ENCODE data around the gene CNIH4. TPM values are rescaled to one million over a fixed set of nuclear protein-coding genes. Genes with fewer than 3 reads are reported as not detected.

Gene CNIH4
- total and polyA plus RNA-seq, 9 donors: 24.6 to 51.8 (median 37.5) TPM

DNA sequence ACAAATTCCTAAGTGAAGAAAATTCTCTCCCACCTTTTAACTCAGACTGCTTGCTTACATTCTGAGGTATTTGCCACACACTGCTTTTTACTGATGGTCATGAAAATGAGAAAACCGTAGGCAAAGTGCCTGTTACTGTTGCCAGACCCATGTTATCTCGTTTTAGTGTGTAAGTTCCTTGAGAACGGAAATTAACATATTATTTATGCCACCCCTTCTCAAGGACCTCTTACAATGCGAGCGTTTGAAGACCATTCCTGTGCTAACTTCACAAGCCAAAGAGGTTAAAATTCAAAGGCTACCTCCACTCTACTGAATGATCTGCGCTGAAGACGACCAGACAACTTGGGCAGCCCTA, 27.2 kb upstream of the CNIH4 start:
- no peak for DNase-seq
- TF ChIP-seq, protein P1, sequence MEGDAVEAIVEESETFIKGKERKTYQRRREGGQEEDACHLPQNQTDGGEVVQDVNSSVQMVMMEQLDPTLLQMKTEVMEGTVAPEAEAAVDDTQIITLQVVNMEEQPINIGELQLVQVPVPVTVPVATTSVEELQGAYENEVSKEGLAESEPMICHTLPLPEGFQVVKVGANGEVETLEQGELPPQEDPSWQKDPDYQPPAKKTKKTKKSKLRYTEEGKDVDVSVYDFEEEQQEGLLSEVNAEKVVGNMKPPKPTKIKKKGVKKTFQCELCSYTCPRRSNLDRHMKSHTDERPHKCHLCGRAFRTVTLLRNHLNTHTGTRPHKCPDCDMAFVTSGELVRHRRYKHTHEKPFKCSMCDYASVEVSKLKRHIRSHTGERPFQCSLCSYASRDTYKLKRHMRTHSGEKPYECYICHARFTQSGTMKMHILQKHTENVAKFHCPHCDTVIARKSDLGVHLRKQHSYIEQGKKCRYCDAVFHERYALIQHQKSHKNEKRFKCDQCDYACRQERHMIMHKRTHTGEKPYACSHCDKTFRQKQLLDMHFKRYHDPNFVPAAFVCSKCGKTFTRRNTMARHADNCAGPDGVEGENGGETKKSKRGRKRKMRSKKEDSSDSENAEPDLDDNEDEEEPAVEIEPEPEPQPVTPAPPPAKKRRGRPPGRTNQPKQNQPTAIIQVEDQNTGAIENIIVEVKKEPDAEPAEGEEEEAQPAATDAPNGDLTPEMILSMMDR (IDR thresholded peaks at IDR 0.05): no peak
- TF ChIP-seq POLR2A (IDR thresholded peaks at IDR 0.05): no peak
- TF ChIP-seq EP300 (IDR thresholded peaks at IDR 0.05): no peak
- intact Hi-C loops (cut with DNase I): no loop called here
- Histone ChIP-seq H3K27me3 (no peaks in the 10 kb centered on the region), H3K4me3 (peak overlapping the region; percentile 83), H3K36me3 (no peaks in the 10 kb centered on the region), H3K9me3 (no peaks in the 10 kb centered on the region), H3K4me1 (ENCODE audit: insufficient read depth) (peaks cover 5% of the 10 kb centered on the region), H3K27ac (peak overlapping the region in 1 of 2 donors; percentile 71)
- WGBS, 3 donors: 0 to 2% (median 0%) methylated on average over 7 of the region's 7 CpGs

DNA sequence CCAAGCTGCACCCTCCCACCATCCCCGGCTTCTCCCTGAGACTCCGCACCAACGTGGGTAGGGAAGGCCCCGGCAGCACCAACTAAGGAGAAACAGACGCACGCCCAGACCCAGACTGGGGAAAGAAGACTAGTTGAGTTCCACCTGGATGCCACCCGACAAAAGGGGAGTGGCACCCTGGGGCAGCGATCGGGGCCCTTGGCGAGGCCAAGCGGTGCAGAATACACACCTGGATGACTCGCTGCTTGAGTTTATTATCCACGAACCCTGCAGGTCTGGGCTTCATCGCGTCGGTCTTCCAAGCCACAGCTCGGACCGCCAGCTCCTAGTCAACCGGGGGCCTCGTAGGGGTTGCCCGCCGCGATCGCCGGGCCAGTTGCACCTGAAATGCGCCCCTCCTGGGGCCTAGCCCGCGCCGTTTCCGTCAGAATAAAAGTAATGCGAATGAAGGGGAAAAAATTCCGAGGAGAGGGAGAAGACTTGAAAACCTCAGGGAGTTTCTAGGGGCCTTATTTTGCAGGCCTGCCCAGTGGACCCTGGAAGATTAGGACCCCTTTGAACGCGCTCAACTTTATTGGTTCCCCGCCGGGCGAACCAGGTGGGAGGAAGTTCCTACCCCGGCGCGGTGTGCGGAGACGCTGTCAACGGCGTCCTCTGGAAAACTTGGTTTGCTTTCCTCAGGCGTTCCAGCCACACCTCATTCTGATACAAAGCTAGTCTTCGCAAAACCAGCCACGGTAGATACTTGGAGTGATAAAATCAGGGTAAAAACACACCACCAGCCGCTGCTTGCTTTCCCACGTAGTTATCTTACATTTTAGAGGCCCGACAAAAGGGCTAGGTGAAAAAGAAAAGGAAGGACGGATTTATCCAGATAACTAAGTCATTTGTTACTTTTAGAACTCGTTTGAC, 26.6 kb upstream of the CNIH4 start, which contains the start of gene NVL:
NVL (minus strand) TSS at position 331 of the 912 bp plus-strand sequence; CDS start at position 286, 45 bp downstream.
- intact Hi-C loops (cut with DNase I): loop anchor here in 3 of 4 donors (2.0 to 10.0 kb wide), 3 partner anchors 125 to 215 kb away; partner anchors contain the start of gene FBXO28 (in 2 of the 3)
- Histone ChIP-seq H3K9me3 (no peaks in the 10 kb centered on the region), H3K4me3 (peak within 1 kb of the TSS; percentile 83), H3K4me1 (ENCODE audit: insufficient read depth) (peaks cover 5% of the 10 kb centered on the region), H3K36me3 (no peaks in the 10 kb centered on the region), H3K27me3 (no peaks in the 10 kb centered on the region), H3K27ac (peak within 1 kb of the TSS; percentile 71 to 90)
- WGBS, 3 donors: 0 to 1% (median 0%) methylated on average over 52 of the region's 52 CpGs
- peak; percentile 78 to 88 (median 81) for DNase-seq
- TF ChIP-seq, protein P1 (IDR thresholded peaks at IDR 0.05): peak in 1 of 3 donors; percentile 39
- no peak for TF ChIP-seq POLR2A (IDR thresholded peaks at IDR 0.05)

DNA sequence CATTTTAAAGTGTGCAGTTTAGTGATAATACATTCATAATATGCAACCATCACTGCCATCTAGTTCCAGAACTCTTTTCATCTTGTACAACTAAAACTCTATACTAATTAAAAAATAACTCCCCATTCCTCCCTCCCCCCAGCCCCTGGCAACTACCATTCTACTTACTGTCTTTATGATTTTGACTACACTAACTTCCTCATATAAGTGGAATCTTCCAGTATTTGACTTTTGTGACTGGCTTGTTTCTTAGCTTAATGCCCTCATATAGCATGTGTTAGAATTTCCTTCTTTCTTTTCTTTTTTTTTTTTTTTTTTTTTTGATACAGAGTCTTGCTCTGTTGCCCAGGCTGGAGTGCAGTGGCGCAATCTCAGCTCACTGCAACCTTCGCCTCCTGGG, 25.4 kb upstream of the CNIH4 start:
- Histone ChIP-seq H3K27ac (no peak overlapping the region), H3K36me3 (no peaks in the 10 kb centered on the region)

GRCh38 chr1:224331824-224332223, 24.9 kb upstream of the CNIH4 start:
- no peak for TF ChIP-seq POLR2A (IDR thresholded peaks at IDR 0.05)
- no peak for TF ChIP-seq EP300 (IDR thresholded peaks at IDR 0.05)
- TF ChIP-seq, protein P1 (IDR thresholded peaks at IDR 0.05): no peak
- Histone ChIP-seq H3K9me3 (no peaks in the 10 kb centered on the region), H3K4me3 (no peak overlapping the region), H3K36me3 (no peaks in the 10 kb centered on the region), H3K27ac (no peak overlapping the region), H3K27me3 (no peaks in the 10 kb centered on the region), H3K4me1 (ENCODE audit: insufficient read depth) (peaks cover 5% of the 10 kb centered on the region)
- WGBS, 3 donors: 94 to 97% (median 96%) methylated on average over 2 of the region's 2 CpGs
- intact Hi-C loops (cut with DNase I): loop anchor here in 3 of 4 donors (2.0 to 10.0 kb wide), 3 partner anchors 123 to 217 kb away; partner anchors contain the start of gene FBXO28 (in 2 of the 3)
- no peak for DNase-seq

More for the DNA sequence above, 25.4 kb upstream of the CNIH4 start:
- TF ChIP-seq, protein P1 (IDR thresholded peaks at IDR 0.05): no peak
- TF ChIP-seq POLR2A (IDR thresholded peaks at IDR 0.05) (no peak), EP300 (IDR thresholded peaks at IDR 0.05) (no peak)
- 90 to 100% (median 96%) methylated on average over 2 of the region's 2 CpGs for WGBS, 3 donors
- intact Hi-C loops (cut with DNase I): loop anchor here in 3 of 4 donors (2.0 to 10.0 kb wide), 3 partner anchors 123 to 217 kb away; partner anchors contain the start of gene FBXO28 (in 2 of the 3)
- Histone ChIP-seq H3K27me3 (no peaks in the 10 kb centered on the region), H3K9me3 (no peaks in the 10 kb centered on the region), H3K4me3 (no peak overlapping the region), H3K4me1 (ENCODE audit: insufficient read depth) (peaks cover 5% of the 10 kb centered on the region)
- no peak for DNase-seq

All from ovary (tissue), 9 donors.